BLaER1 treated with 17β-estradiol and CSF1 and Interleukin-3, amounts not matched to agents 10 nM and 100 nM (cell line): Measurements from ENCODE around the gene ALMS1.
A peak's percentile ranks its signal among the peaks of the same experiment; 100 is the strongest.
"Not testable (repeated sequence)": the region's sequence is repeated elsewhere in the genome, so short reads cannot be mapped to it uniquely, and the experiment has no call there.

ENCODE experiments used
- H3K27ac ChIP-seq, 11 experiments: shearing (Covaris generic); formaldehyde crosslinking; 2 replicates each; pipeline ENCODE4 v1.8.1; 2022
- H3K27me3 ChIP-seq, 11 experiments: shearing (Covaris generic); formaldehyde crosslinking; 2 replicates each; pipeline ENCODE4 v1.8.1; 2022
- H3K36me3 ChIP-seq, 11 experiments: shearing (Covaris generic); formaldehyde crosslinking; 2 replicates each; pipeline ENCODE4 v1.8.1; 2022
- H3K4me1 ChIP-seq, 10 experiments: shearing (Covaris generic); formaldehyde crosslinking; 2 replicates each; pipeline ENCODE4 v1.8.1; 2022
- H3K4me2 ChIP-seq, 11 experiments: shearing (Covaris generic); formaldehyde crosslinking; 2 replicates each; pipeline ENCODE4 v1.8.1; 2022
- H3K4me3 ChIP-seq, 10 experiments: shearing (Covaris generic); formaldehyde crosslinking; 2 replicates each; pipeline ENCODE4 v1.8.1; 2022
- H3K9ac ChIP-seq, 11 experiments: shearing (Covaris generic); formaldehyde crosslinking; 2 replicates each; pipeline ENCODE4 v1.8.1; 2022
- H3K9me3 ChIP-seq, 11 experiments: shearing (Covaris generic); formaldehyde crosslinking; replicated peaks in 1 of 11; 2 replicates each; pipeline ENCODE4 v1.8.1; 2022
- H4K20me1 ChIP-seq, 11 experiments: shearing (Covaris generic); formaldehyde crosslinking; 2 replicates each; pipeline ENCODE4 v1.8.1; 2022
- Cebpa-rat ChIP-seq, 11 experiments: shearing (Covaris generic); IDR thresholded peaks; 2 replicates each; pipeline ENCODE4 v1.8.1; 2022

The ALMS1 gene, protein sequence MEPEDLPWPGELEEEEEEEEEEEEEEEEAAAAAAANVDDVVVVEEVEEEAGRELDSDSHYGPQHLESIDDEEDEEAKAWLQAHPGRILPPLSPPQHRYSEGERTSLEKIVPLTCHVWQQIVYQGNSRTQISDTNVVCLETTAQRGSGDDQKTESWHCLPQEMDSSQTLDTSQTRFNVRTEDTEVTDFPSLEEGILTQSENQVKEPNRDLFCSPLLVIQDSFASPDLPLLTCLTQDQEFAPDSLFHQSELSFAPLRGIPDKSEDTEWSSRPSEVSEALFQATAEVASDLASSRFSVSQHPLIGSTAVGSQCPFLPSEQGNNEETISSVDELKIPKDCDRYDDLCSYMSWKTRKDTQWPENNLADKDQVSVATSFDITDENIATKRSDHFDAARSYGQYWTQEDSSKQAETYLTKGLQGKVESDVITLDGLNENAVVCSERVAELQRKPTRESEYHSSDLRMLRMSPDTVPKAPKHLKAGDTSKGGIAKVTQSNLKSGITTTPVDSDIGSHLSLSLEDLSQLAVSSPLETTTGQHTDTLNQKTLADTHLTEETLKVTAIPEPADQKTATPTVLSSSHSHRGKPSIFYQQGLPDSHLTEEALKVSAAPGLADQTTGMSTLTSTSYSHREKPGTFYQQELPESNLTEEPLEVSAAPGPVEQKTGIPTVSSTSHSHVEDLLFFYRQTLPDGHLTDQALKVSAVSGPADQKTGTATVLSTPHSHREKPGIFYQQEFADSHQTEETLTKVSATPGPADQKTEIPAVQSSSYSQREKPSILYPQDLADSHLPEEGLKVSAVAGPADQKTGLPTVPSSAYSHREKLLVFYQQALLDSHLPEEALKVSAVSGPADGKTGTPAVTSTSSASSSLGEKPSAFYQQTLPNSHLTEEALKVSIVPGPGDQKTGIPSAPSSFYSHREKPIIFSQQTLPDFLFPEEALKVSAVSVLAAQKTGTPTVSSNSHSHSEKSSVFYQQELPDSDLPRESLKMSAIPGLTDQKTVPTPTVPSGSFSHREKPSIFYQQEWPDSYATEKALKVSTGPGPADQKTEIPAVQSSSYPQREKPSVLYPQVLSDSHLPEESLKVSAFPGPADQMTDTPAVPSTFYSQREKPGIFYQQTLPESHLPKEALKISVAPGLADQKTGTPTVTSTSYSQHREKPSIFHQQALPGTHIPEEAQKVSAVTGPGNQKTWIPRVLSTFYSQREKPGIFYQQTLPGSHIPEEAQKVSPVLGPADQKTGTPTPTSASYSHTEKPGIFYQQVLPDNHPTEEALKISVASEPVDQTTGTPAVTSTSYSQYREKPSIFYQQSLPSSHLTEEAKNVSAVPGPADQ (N-terminal part only)

DNA sequence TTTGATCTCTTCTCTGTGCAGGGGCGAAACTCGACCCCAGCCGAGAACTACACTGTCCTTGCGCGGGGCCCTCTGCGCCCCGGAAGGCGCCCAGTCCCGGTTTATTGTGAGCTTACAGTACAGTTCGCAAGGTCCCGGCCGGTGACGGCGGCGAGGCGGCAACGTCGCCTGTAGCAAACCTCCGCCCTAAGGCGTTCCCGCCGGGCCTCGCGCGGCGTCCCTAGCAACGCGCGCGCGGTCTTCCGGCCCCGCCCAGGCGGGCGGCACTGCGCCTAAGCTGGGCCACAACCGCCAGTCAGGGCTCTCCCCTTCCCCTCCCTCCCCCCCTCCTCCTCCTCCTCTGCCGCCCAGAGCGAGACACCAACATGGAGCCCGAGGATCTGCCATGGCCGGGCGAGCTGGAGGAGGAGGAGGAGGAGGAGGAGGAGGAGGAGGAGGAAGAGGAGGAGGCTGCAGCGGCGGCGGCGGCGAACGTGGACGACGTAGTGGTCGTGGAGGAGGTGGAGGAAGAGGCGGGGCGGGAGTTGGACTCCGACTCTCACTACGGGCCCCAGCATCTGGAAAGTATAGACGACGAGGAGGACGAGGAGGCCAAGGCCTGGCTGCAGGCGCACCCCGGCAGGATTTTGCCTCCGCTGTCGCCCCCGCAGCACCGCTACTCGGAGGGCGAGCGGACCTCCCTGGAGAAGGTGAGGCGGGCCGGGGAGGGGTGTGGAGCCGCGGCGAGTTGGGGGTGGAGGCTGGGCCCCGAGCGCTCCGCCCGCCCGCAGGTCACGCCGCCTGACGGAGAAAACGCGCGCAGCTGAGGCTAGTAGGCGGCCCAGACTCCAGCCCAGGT, at the start of gene ALMS1:
TSS of gene ALMS1 (plus strand) at position 333 of the 838 bp plus-strand sequence. CDS start at position 366, 33 bp downstream.
- no peak for TF ChIP-seq Cebpa-rat (IDR thresholded peaks at IDR 0.05)
- H3K27ac ChIP-seq = peak within 1 kb of the TSS; percentile 57 to 87 (median 80)

DNA sequence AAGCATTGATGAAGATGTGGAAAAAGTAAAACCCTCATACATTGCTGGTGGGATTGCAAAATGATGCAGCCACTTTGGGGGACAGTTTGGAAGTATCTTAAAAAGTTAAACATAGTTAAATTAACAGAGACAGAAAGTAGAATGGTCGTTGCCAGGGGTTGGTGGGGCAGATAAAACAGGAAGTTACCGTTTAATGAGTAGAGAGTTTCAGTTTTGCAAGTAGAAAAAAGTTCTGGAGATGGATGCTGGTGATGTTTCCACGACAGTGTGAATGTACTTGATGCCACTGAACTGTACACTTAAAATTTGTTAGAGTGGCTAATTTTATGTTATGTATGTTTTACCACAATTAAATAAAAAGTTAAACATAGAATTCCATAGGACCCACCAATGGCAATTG, 47.8 kb upstream of the ALMS1 start:
- no peak for TF ChIP-seq Cebpa-rat (IDR thresholded peaks at IDR 0.05)

More for the DNA sequence above, at the start of gene ALMS1:
- Histone ChIP-seq H4K20me1 (peaks cover 0 to 41% (median 3%) of the 10 kb centered on the region in 11 experiments; a peak in 8 of 22 replicates), H3K9me3 (no peaks in the 10 kb centered on the region), H3K27me3 (no peaks in the 10 kb centered on the region), H3K4me1 (peaks cover 17 to 25% (median 22%) of the 10 kb centered on the region in 10 experiments), H3K36me3 (peaks cover 0 to 11% (median 0%) of the 10 kb centered on the region in 11 experiments; a peak in 3 of 22 replicates), H3K4me2 (peak within 1 kb of the TSS; percentile 82 to 95 (median 90)), H3K4me3 (peak within 1 kb of the TSS; percentile 79 to 90 (median 84)), H3K9ac (peak within 1 kb of the TSS; percentile 78 to 89 (median 84))

DNA sequence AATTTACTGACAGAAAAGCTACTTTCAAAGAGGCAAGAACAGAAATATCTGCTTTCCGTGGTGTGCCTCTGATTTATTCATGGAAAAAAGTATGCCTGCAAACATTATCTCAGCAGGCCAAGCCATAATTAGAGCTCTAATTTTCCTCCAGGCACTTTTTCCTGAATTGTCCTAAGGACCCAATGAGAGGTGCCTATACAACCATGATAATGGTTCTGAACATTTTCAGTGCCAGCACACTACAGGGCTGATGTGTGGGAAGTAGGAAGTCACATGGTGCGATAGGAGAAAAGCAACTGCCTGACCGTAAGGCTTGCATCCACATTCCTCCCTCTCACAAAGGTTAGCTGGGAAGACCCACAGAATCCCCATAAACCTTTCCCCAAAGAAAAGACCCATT, 46.4 kb upstream of the ALMS1 start:
- Histone ChIP-seq H3K27me3 (no peaks in the 10 kb centered on the region), H3K27ac (no peak overlapping the region), H3K4me3 (no peak overlapping the region), H4K20me1 (no peaks in the 10 kb centered on the region), H3K9ac (no peak overlapping the region), H3K4me1 (peaks cover 0 to 4% (median 0%) of the 10 kb centered on the region in 10 experiments; a peak in 1 of 20 replicates), H3K36me3 (no peaks in the 10 kb centered on the region), H3K9me3 (peaks cover 9 to 18% (median 13%) of the 10 kb centered on the region in 11 experiments; a peak in 19 of 22 replicates), H3K4me2 (no peak overlapping the region)
- TF ChIP-seq Cebpa-rat (IDR thresholded peaks at IDR 0.05) = no peak

More for the DNA sequence above, 47.8 kb upstream of the ALMS1 start:
- no peaks in the 10 kb centered on the region for H3K27me3 ChIP-seq
- H4K20me1 ChIP-seq = no peaks in the 10 kb centered on the region
- no peak overlapping the region for H3K4me3 ChIP-seq
- no peaks in the 10 kb centered on the region for H3K36me3 ChIP-seq
- 0 out of 22 replicates have a peak overlapping the region, but pooled peaks of 1 of the 11 experiments have one; percentile 1 for H3K4me2 ChIP-seq
- H3K9me3 ChIP-seq = peaks cover 9 to 22% (median 13%) of the 10 kb centered on the region in 11 experiments; a peak in 19 of 22 replicates
- peaks cover 0 to 4% (median 0%) of the 10 kb centered on the region in 10 experiments; a peak in 1 of 20 replicates for H3K4me1 ChIP-seq
- H3K27ac ChIP-seq = no peak overlapping the region
- no peak overlapping the region for H3K9ac ChIP-seq

DNA sequence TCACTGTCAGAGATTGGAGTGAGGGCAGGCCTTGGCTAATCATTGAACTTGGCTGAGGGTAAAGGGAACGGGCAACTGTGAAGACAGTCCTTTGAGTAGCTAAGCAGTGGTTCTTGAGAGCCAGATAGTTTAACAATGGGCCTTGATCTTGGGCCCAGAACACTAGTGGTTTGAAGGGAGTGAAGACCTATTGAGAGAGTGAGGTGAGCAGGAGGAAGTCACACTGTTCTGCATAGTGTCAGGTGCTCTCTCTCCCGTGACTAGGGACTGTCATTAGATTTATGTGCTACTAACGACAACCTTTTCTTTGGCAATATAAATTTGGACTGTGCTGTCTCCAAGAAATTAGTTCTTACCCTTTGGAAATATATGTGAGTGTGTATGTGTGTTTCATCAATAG, 44.6 kb upstream of the ALMS1 start:
- H3K27ac ChIP-seq = no peak overlapping the region
- no peaks in the 10 kb centered on the region for H3K36me3 ChIP-seq
- H3K4me3 ChIP-seq = no peak overlapping the region
- peaks cover 0 to 9% (median 0%) of the 10 kb centered on the region in 10 experiments; a peak in 1 of 20 replicates for H3K4me1 ChIP-seq
- H3K9ac ChIP-seq = no peak overlapping the region
- H3K4me2 ChIP-seq = no peak overlapping the region
- TF ChIP-seq Cebpa-rat (IDR thresholded peaks at IDR 0.05) = no peak
- H3K27me3 ChIP-seq = no peaks in the 10 kb centered on the region
- H4K20me1 ChIP-seq = no peaks in the 10 kb centered on the region
- no peaks in the 10 kb centered on the region for H3K9me3 ChIP-seq

DNA sequence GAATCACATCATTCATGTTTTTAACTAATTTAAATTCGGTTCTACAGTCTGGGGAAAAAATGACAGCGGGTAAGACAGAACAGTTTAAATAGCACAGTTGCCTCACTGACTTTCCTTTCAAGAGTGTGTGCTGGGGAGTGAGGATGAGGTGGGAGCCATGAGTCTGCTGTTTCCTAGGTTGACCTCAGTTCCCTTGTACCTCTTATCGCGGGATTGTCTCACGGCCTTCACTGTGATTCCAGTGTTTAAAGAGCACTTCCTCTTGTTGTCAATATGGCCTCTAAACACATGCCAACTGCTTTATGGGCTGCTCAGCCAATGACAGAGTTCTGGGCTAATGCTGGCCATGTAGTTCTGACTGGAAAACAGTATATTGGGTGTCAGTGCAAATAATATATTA, 41.6 kb upstream of the ALMS1 start:
- H3K4me2 ChIP-seq = no peak overlapping the region

DNA sequence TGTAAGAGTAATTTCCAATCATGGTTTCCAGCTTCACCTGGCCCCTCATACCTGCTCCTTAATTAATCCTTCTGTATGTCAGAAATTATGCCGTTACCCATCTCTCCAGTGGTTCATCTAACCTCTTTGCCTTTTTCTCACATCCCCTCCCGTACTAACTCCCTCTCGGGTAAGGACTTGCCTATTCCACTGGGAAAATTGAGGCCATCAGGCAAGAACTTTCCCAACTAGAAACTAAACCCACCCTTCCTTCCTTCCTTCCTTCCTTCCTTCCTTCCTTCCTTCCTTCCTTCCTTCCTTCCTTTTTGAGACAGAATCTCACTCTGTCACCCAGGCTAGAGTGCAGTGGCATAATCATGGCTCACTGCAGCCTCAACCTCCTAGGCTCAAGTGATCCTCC, 40.9 kb upstream of the ALMS1 start:
- H3K27me3 ChIP-seq, H4K20me1 ChIP-seq, H3K36me3 ChIP-seq, H3K9me3 ChIP-seq, H3K27ac ChIP-seq, H3K9ac ChIP-seq, H3K4me1 ChIP-seq, H3K4me2 ChIP-seq, H3K4me3 ChIP-seq: not testable (repeated sequence)

More for the DNA sequence above, 41.6 kb upstream of the ALMS1 start:
- no peak overlapping the region for H3K4me3 ChIP-seq
- no peaks in the 10 kb centered on the region for H3K9me3 ChIP-seq
- TF ChIP-seq Cebpa-rat (IDR thresholded peaks at IDR 0.05) = no peak
- 0 out of 20 replicates have a peak, but pooled peaks cover 0 to 5% (median 0%) of the 10 kb centered on the region in 10 experiments for H3K4me1 ChIP-seq
- no peak overlapping the region for H3K9ac ChIP-seq
- no peaks in the 10 kb centered on the region for H4K20me1 ChIP-seq
- H3K27ac ChIP-seq = no peak overlapping the region
- no peaks in the 10 kb centered on the region for H3K27me3 ChIP-seq
- no peaks in the 10 kb centered on the region for H3K36me3 ChIP-seq

DNA sequence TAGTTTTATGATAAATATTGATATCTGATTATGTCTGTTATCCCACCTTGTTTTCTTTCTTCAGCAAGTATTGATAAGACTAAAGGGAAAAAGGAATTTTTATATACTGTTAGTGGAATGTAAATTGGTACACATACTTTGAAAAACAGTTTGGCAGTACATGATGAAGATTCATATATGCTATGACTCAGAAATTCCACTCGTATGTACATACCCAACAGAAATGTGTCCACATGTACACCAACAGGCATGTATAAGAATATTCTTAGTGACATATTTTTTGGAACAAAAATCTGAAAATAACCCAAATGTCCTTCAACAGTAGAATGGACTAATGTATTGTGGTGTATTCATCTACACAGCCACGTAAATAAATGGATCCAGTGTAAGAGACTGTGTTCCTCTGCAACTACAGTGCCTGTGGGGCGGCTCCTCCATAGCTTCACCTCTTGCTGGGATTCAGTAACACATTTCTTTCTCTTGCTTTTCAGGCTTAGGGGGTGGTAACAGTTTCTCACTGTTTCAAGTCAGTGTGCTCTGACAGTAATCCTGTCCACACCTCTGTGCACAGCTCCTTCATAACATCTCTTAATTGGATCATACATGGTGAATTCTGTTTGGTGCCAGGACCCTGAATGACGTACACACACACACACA, 35.5 kb upstream of the ALMS1 start:
- Histone ChIP-seq H3K27ac (no peak overlapping the region), H3K4me2 (no peak overlapping the region), H3K36me3 (no peaks in the 10 kb centered on the region), H4K20me1 (no peaks in the 10 kb centered on the region), H3K9me3 (peaks cover 0 to 8% (median 0%) of the 10 kb centered on the region in 11 experiments; a peak in 1 of 22 replicates), H3K4me3 (no peak overlapping the region), H3K4me1 (0 out of 20 replicates have a peak, but pooled peaks cover 0 to 1% (median 0%) of the 10 kb centered on the region in 10 experiments), H3K27me3 (no peaks in the 10 kb centered on the region), H3K9ac (no peak overlapping the region)
- TF ChIP-seq Cebpa-rat (IDR thresholded peaks at IDR 0.05) = no peak
